HG02885 (cell line): Measurements from ENCODE around the gene SUGP1.
"Not testable (repeated sequence)": the region's sequence is repeated elsewhere in the genome, so short reads cannot be mapped to it uniquely, and the experiment has no call there.

Experiments
- ATAC-seq: cut with Tn5 transposase; IDR thresholded peaks from one replicate; pipeline ENCODE4 v1.9.1; 2021; ENCODE audit warnings: mild to moderate bottlenecking; ENCODE audit not compliant: unreplicated experiment, poor library complexity

Gene SUGP1, protein sequence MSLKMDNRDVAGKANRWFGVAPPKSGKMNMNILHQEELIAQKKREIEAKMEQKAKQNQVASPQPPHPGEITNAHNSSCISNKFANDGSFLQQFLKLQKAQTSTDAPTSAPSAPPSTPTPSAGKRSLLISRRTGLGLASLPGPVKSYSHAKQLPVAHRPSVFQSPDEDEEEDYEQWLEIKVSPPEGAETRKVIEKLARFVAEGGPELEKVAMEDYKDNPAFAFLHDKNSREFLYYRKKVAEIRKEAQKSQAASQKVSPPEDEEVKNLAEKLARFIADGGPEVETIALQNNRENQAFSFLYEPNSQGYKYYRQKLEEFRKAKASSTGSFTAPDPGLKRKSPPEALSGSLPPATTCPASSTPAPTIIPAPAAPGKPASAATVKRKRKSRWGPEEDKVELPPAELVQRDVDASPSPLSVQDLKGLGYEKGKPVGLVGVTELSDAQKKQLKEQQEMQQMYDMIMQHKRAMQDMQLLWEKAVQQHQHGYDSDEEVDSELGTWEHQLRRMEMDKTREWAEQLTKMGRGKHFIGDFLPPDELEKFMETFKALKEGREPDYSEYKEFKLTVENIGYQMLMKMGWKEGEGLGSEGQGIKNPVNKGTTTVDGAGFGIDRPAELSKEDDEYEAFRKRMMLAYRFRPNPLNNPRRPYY

DNA sequence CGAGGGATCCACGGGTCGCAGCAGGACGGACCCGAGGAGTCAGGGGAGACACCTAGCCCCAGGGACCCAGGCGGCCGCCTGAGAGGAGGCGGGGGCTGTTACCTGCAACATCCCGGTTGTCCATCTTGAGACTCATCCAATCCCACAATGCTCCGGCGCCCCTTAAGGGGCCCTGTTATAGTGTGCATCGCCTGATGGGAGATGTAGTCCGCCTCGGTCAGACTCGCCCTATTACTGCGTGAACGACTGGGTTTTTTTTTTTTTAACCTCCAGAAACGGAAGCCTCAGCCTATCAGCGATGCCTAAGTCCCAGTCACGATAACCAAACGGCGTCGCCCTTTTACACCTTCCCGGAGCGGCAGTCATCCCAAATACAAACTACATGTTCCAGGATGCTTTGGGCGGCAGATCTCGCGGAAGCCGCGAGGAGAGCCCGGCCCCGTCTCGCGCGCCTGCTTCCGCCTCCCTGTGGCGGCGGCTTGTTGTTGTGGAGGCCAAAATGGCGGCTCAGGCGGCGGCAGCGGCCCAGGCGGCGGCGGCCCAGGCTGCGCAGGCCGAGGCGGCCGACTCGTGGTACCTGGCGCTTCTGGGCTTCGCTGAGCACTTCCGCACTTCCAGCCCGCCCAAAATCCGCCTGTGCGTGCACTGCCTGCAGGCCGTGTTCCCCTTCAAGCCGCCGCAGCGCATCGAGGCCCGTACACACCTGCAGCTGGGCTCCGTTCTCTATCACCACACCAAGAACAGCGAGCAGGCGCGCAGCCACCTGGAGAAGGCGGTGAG is at the start of gene SUGP1, which contains the start of gene MAU2:
Gene SUGP1 (minus strand): TSS at position 149 of the 780 bp plus-strand sequence. CDS start 13 bp downstream, at position 136.
Gene MAU2 (plus strand): TSS at position 469 of the 780 bp plus-strand sequence. CDS start 31 bp downstream, at position 500.
- ATAC-seq: peak; percentile 90

DNA sequence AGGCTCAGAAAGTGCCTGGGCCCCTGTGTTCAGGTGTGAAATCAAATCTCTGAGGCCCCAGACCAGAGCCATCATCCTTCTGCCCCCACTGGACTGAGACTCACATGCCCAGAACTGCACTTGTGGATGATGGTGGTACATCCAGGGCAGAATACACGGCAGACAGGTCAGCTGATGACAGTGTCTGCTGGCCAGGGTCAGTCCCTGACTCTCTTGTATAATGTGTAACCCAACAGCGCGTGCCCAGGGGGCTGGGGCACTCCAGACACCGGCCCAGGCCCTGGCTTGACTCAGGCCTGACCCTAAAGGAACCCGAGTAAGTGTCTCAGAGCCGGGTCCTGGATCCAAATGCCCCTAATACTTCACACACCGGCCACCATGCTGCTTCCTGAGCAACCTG is 47.8 kb upstream of the SUGP1 start:
- no peak for ATAC-seq

DNA sequence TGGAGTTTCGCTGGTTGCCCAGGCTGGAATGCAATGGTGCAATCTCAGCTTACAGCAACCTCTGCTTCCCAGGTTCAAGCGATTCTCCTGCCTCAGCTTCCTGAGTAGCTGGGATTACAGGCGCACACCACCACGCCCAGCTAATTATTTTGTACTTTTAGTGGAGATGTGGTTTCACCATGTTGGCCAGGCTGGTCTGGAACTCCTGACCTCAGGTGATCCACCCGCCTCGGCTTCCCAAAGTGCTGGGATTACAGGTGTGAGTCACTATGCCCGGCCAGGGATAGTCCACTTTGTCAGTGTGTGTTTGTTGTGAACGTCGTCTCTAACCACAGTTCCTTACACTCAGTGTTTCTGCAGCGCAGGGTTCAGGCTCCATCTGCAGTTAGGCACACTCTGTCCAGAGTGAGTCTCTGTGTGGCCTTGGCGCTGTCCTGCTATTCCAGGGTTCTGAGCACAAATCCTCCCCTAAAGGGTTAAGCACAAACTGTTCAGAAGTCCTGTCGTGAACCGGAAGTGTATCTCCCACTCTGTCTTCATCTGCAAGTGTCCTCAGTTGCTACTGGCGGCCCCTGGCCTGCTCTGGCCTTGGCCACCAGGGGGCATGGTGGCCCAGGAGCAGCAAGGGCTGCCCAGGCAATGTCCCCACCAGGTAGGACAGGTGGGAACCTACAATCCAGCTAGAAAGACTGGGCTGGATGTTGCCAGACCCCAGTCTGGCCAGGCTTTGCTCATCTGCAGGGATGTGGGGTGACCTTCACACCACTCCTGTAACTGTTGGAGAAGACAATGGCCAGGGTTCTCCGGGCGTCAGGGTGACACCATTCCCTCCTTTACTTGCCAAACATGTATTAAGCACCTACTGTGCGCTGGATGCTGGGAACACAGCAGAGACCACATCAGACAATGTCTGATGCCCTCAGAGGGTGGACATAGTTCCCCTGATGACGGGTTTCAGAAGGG is 46.4 kb upstream of the SUGP1 start:
- peak; percentile 78 for ATAC-seq

DNA sequence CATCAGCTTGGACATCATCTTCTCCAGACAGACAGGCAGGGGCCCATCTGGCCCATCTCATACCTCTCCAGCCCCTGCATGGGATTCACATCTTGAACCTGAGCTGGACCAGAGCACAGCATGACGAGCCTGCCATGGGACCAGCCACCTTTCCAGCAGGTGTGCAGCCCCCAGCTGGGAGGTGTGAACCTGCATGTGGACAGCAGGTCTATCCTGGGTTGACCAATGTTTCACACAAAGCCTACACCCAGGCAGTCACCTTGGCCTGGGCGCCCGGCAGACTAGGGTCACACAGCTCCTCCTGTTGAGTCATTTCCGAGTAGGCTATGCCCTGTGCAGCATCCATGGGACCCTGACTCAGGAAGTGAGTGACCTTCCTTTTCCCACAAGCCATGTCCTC is 41.8 kb upstream of the SUGP1 start:
- no peak for ATAC-seq

DNA sequence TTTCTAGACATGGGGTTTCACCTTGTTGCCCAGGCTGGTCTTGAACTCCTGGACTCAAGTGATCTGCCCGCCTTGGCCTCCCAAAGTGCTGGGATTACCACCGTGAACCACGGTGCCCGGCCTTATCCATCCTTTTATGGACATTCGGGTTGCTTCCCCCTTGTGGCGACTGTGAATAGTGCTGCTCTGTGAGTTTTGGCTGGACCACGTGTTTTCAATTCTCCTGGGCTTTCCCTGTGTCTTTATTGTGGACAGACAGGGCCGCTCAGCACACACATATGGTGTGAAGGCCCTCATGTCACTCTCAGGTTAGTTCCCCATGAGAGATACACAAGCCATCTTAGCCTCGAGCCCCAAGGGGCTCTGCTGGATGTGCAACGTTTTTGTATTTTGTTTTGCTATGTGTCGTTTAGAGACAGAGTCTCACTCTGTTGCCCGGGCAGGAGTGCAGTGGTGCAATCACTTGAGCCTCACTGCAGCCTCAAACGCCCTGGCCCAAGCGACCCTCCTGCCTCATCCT is 40.8 kb upstream of the SUGP1 start:
- ATAC-seq: peak; percentile 72

DNA sequence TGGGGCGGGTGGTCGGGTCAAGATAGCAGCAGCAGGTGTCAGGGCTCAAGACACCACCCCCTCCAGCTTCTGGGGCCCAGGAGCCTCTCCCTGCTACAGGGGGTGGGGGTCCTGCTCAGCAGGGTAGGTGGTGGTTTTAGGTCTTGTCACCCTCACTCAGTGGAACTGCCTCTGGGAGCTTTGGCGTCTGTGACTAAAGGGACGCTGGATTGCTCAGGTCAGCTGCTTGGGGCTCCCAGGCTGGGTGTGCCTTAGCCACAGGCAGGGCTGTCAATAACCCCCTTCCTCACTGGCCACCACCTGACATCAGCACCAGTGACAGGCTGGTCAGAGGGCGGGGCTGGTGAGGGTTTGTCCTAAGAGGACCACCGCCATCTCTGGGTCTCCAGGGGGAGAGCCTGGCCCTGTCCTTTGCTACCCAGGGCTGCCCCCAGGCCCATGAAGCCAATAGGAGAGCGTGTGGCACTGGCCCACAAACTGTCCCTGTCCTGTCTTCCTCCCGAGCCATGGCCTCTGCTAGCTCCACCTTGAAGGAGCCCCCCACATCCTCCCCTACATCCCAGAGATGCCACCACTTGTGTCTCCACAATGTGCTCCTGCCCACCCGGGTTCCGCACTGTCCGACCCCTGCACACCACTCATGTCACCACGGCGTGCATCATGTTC is 36.7 kb upstream of the SUGP1 start:
- no peak for ATAC-seq

DNA sequence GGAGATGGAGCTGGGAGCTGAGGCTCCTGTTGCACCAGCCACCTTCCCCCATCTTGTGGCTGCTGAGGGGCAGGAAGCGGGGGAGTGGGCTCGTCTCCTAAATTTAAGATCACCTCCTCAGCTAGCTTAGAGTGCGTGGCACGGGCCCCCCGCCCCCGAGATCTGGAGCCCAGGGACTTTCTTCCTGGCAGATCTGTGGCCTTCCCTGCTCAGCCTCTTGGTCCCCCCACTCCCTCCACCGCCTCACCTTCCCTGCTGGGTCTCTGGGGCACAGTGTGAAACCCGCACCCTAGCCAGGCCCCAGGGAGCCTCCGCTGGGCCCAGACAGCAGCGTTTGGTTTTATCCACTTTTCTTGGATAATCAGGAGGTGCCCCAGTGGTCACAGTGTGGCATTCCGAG is 36.2 kb upstream of the SUGP1 start:
- no peak for ATAC-seq

DNA sequence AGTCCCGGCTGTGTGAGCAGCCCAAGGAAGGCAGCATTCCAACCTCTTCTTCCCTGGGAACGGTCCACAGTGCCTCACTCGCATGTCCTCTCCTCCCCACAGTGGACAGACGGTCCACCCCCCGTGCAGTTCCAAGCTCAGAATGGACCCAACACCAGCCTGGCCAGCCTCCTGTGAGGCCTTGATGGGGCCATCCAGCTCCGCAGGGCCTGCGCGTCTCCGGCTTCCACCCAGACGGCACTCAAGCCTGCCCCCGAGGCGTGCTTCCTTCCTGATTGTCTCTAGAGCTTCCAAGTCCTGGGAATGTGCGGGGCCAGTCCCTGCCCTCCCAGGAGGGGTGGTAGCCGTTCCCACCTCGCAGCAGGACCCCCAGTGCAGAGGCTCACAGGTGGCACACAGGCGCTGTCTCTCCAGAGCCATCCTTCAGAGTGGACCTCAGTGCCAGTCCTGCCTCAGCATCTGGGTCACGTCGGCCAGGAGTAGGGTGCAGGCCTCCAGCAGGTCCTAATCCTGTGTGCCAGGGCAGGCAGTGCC is 35.4 kb upstream of the SUGP1 start:
- no peak for ATAC-seq

DNA sequence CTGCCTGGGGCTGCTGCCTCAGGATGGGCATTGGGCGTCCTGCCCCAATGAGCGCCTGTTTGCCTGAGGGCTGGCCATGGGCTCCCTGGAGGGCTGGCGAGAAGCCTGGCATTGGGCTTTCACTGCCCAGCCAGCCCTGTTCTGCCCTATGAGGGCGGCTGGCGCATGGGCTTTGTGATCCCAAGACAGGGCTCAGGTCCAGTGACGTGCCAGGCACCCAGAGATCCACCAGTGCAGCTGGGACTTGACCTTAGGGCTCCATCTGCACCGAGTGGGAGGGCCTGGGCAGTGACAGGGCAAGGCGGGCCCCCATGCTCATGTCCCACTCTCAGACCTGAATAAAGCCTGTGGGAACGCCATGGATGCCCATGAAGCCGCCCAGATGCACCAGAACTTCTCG is 34.6 kb upstream of the SUGP1 start:
- no peak for ATAC-seq

DNA sequence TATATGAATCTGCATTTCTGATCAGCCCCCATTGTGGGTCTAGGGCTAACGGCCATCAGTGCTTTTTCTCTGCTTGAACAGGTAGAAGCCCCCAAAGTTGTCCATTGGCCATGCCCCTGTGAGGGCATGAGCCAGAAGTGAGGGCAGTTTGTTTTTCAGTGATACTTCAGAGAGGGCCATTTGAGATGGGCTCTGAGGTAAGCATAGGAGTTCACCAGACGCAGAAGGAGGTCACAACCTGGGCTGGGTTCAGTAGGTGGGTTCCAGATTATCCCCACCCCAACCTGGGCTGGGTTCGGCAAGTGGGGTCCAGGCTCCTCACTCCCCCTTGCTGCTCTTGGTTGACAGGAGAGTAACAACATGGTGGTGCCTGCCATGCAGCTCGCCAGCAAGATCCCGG is 33.7 kb upstream of the SUGP1 start:
- no peak for ATAC-seq

DNA sequence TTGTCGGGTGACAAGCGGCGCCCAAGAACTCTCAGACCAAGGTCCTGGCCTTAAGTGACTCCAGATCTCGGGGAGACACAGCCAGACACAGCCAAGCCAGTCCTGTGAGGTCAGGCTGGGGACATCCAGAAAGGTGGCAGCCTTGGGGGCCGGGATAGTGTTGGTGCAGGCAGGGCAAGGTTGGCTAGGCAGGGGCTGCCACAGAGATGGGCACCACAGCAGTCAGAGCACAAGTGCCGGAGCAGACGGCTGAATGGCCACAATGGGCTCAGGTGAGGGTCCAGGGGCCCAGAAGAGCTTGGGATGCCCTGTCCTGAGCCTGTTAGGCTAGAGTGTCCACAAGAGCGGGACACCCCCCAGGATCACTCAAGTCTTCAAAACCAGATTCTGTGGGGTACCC is 32.5 kb upstream of the SUGP1 start:
- ATAC-seq: no peak

DNA sequence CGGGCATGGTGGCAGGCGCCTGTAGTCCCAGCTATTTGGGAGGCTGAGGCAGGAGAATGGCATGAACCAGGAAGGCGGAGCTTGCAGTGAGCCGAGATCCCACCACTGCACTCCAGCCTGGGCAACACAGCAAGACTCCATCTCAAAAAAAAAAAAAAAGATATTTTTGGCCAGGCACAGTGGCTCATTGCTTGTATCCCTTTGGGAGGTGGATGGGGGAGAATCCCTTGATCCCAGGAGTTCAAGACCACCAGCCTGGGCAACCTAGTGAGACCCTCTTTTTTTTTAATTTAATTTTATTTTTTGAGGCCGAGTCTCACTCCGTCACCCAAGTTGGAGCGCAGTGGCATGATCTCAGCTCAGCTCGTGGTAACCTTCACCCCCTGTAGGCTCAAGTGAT is 30.4 kb upstream of the SUGP1 start:
- ATAC-seq: not testable (repeated sequence)

DNA sequence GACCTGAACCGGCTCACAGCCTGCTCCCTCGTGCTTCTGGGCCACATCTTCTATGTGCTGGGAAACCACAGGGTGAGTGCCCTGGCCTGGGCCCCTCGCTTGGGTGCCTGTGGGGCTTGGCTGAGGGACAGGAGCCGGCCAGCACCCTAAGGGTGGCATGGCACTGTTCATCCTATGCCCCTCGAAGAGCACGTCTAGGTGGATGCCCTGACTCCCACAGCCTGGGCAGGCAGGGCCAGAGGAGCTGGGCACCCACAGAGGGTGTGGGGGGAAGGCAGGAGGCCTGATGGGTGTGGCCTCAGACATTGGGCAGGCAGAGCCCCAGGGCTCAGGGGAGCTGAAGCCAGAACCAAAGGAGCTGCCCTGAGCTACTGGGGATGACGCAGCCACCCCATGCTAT is 29.1 kb upstream of the SUGP1 start:
- no peak for ATAC-seq

DNA sequence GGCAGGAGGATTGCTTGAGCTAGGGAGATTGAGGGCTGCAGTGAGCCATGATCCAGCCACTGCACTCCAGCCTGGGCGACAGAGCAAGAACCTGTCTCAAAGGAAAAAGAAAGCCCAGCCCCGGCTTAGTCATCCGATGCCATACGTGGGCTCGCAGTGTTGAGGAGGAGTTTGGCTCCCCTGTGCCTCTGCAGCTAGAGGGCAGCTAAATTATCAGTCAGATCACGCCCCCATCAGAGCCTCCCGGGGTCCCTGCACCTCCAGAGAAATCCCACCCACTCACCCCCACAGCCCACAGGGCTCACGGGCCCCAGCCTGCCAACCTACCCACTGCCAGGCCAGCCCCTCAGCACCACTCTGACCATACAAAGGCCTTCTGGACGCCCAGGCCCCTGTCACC is 28.0 kb upstream of the SUGP1 start:
- no peak for ATAC-seq

DNA sequence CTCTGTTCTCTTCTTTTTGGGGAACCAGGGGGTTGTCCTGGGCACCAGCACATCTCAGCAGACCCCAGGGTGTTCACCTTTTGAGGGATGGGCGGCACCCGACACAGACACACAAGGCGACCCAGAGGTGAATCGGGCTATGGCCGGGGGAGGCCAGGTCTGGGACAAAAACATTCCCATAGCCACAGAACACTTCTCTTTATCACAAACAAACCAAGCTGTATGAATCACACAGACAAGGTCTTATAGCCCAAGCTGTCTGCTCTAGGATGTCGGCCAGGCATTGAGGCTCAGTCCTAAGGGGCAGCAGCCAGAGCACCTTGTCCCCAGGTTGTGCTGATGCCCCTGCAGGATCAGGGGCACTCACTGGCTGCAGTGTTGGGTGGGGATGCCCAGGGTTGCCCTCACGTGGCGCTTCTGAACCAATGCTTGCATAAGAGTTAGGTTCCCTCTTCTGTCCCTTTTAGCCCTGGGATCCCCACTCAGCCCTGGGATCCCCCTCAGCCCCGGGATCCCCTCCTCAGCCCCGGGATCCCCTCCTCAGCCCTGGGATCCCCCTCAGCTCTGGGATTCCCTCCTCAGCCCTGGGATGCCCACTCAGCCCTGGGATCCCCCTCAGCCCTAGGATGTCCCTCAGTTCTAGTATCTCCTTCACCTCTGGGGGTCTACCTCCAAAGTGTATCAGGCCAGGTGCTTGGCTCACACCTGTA is 27.2 kb upstream of the SUGP1 start:
- no peak for ATAC-seq

DNA sequence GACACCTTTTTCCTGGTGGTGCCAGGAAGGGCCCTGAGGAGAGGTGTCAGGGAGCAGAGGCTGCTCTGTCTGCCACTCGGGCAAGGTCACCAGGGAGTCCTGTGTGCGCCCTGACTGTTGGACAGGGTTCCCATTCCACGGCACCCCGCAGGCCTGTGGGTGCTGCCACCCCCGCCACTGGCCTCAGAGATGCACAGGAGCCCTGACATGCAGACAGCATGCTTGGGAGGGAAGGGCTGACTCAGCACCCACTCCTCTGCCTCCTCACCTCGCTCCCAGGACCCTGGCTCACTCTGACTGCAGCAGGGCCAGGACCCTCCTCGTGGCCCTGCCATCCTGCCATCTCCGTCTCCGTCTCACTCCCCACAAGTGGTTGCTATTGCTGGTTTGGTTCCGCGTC is 25.7 kb upstream of the SUGP1 start:
- ATAC-seq: no peak

DNA sequence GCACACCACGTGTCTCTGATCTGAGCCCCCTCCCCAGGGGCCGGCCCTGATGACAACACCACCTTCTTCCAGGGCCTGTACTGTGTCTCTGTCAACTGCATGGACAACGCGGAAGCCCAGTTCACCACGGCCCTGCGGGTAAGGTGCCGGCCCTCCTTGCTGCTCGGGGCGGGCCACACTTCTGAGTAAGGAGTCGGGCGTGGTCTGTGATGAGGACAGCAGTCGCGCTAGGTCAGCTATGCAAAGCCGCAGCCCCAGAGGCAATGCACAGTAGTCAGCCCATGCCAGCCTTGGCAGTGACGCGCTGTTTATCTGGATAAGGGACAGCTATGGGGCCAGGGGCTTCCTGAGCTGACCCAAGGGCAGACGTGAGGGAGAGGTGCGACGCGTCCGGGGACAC is 24.9 kb upstream of the SUGP1 start:
- ATAC-seq: no peak

DNA sequence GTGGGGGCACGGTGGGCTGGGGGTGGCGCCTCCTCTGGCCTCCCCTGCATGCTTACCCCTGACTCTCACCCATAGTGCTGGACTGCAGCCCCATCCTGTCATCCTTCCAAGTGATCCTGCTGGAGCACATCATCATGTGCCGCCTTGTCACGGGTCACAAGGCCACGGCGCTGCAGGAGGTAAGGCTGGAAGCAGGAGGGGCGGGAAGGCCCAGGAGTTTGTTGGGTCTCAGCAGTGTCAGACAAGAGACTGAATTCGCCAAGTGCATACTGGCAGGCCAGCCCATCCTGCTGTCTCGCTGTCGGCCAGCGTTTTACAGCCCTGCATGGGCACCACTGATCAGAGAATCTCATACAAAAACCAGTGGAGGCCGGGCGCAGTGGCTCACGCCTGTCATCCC is 23.5 kb upstream of the SUGP1 start:
- no peak for ATAC-seq
